AG08395 (cell line): ENCODE data around the gene FNDC3B.

ENCODE experiments used
- DNase-seq: peaks from one replicate; pipeline ENCODE4 v3.0.0; 2012; ENCODE audit warnings: mixed read lengths, low spot score

FNDC3B gene

GRCh38 chr3:172404237-172404962 is 365.0 kb downstream of the FNDC3B start:
- DNase-seq = no peak

DNA sequence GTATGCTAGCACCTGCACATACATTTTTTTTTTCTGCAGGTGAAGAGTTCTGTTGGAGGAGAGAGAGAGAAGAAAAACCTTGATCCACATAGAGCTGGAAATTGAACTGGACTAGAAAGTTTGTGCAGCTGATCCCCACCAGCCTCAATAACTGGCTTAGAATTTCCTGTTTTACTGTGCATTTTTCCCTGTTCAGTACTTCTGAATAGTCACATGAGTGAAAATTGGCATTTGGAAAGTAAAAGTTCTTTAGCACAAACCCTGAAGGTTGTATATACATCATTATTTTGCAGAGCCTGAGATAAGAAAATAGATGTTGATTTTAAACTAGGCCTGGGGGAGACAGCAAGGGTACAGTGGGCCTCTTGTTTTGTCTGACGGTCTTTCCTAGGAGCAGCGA is 366.5 kb downstream of the FNDC3B start:
- DNase-seq = no peak

DNA sequence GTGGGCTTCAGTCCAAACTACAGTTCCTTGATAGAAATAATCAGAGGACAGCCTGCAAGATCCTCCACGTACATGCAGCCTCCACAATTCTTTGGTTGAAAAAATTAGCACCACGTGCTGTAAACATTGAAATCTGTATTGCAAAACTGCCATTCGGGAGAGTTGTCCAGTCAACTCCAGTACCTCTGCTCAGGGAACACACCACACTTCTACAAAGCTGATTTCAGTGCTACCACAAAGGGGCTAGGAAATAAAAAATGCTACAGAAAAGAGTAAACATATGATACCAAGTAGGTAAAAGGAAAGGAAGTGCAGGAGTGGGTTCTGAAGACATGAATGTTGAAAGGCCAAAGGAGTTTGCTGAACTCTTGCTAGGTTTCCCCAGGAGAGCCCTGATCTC is 368.5 kb downstream of the FNDC3B start:
- DNase-seq = no peak

- DNase-seq = no peak
Observed at GRCh38 chr3:172410702-172411477, 371.5 kb downstream of the FNDC3B start.

- no peak for DNase-seq
Observed at GRCh38 chr3:172411478-172411947, 372.1 kb downstream of the FNDC3B start.

- no peak for DNase-seq
Observed at GRCh38 chr3:172415323-172415722, 375.9 kb downstream of the FNDC3B start.

DNA sequence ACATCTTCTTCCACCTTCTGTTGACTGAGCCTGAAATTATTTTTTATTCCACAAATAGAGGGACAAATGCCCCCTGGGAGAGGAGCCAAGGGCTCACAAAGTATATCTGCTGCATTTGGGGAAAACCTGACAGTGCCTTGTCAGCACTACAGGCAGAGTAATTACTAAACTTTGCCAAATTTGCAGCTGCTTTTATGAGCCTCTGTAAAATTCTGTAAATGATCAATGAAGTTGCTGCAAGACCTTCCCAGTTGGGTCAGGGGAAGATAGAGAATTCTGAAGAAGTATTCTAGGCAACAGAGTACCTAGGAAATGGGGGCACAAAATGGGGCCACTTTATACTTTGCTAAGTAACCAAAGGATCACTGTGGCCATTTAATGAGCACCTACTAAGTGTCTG is 398.3 kb downstream of the FNDC3B start:
- no peak for DNase-seq

DNA sequence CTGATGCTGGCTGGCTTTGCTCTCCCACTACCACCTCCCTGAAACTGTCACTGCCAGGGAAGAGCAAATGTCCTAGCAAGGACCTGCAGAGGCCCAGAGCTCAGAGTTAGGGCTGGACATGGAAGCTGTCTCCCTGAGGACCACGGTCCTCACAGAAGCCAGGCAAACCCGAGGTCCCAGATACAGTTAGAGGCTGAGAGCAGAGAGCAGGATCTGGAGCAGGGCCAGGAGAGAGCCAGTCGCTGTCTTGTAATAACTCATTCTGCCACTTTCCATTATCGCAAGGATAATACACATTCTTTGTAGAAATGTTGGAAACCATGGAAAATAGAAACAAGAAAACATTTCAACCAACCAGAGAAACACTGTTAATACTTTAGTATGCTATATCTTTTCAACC is 398.8 kb downstream of the FNDC3B start:
- no peak for DNase-seq

DNA sequence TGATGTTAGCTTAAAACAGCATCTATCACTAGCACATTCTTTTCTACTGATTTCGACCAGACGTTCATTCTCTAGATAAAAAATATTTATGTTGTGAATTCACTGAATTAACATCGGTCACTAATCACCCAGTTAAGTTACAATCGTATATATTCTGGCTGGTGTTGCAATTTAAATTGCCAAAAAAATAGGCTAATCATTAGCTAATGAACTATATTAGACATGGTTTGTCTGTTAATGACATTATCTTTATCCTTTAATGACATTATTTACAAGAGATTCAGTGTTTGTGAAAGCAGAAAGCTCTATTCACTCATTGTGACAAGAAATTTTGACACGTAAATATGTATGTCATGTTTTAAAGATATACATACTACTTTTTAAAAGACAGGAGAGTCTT is 402.2 kb downstream of the FNDC3B start:
- no peak for DNase-seq

DNA sequence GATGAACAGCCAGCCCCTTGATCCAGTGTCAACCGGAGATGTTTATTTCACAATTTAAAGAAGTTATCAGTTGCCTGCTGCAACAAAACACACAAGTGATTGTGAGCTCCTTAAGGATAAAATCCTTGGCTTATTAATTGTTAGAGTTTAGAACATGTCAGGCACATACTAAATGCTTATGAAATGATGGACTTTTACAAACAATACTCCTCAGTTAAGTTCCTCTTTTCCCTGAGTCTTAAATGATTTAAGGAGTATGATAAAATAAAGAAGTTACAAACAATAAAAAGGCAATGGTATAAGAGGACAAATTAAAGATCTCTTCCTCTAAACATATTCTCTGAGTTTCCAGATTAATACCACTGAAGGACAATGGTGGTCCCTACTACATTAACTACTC is 403.2 kb downstream of the FNDC3B start:
- DNase-seq = no peak

- DNase-seq = no peak
Observed at GRCh38 chr3:172444821-172445220, 405.4 kb downstream of the FNDC3B start.

- no peak for DNase-seq
Observed at GRCh38 chr3:172446198-172446597, 406.8 kb downstream of the FNDC3B start.

GRCh38 chr3:172447611-172448579 is 408.5 kb downstream of the FNDC3B start, which contains the start of gene GHSR:
TSS of gene GHSR (minus strand) at chr3:172448456. CDS start at chr3:172448413, 43 bp downstream.
- DNase-seq = no peak

DNA sequence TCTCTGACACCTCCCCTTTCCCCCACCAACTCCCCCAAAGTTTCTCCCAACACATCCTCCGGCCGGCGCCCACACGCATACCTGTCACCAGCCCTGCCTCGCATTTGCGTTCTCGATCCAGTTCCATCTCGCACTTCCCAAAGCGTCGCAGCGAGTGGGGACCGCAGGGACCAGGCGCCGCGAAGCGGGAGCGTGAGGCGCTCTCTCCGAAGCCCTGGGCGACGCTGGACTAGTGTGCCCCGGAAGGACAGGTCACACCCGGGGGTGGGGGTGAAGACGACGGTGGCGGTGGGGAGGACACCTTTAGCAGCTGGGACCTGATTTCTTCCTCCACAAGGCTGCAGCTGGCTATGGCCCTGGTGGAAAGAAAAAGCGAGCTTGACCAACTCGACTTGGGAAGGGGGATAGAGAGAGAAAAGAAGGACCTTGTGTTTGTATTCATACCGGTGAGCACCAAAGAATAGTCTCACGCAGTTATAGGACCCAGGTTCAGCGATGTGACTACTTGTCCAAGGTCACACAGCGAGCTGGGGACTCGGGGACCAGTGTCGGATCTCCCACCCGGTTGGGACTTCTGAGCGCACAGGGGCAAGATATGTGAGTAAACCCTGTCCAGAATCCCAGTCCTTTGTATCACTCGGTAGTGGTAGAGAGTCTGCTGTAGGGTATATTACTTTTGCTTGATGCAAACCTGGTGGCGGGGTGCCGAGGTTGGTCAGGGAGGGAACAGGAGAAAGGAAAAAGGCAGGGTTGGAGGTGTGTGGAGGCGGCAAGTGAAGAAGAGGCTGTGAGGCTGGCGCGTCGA is 409.5 kb downstream of the FNDC3B start:
- DNase-seq = no peak

- DNase-seq = peak; percentile 52
Observed at GRCh38 chr3:172449466-172450149, 410.2 kb downstream of the FNDC3B start.
